Parietal lobe (tissue), 1 donor: ENCODE results near the gene PLCXD3. TPM values are rescaled to one million over a fixed set of nuclear protein-coding genes. Genes with fewer than 3 reads are reported as not detected.

Source experiments
- total RNA-seq: library from RNA; depleted of rRNA; stranded (reverse); fragments of >200 nt; gene quantifications from one replicate; pipeline ENCODE4 v1.2.3, GENCODE V29; 2014

Gene PLCXD3
- 9.1 TPM for total RNA-seq

GRCh38 chr5:41510176-41510831 is at the start of gene PLCXD3:
PLCXD3 (minus strand) TSS chr5:41510601; CDS start chr5:41510526, 75 bp downstream.

